NCI-H345 treated with DMSO at 0.1 percent for 48 hours (cell line): ENCODE data around the gene CDC34.

Experiments used
- DNase-seq: peaks from one replicate; lab custom pipeline; 2025; ENCODE audit not compliant: unreplicated experiment; lab: John Stamatoyannopoulos, UW

The CDC34 gene

DNA sequence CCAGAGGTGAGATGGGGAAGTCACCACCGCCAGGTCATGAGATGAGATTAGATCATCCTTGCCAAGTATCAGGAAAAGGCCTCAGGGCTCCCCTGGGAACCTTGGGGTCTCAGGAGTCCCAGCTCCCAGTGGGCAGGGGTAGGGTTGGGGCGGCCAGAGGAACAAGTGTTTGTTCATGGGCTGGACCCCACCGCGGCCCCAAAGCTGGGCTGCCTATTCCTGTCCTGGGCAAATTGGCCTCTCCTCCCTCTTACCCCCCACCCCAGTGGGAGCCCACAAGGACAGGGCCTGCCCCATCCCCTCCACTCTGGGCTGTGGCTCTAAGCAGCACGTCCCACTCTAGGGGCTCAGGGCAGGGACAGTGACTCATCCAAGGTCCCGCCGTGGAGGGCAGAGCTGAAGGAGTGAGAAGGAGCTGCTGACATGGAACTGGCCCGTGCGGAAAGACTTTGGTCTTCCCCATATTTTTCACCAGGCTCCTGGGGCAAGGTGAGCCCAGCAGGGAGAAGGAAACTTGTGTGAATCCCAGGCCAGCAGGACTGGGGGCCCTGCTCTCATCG is 54.1 kb downstream of the CDC34 start:
- DNase-seq: no peak

DNA sequence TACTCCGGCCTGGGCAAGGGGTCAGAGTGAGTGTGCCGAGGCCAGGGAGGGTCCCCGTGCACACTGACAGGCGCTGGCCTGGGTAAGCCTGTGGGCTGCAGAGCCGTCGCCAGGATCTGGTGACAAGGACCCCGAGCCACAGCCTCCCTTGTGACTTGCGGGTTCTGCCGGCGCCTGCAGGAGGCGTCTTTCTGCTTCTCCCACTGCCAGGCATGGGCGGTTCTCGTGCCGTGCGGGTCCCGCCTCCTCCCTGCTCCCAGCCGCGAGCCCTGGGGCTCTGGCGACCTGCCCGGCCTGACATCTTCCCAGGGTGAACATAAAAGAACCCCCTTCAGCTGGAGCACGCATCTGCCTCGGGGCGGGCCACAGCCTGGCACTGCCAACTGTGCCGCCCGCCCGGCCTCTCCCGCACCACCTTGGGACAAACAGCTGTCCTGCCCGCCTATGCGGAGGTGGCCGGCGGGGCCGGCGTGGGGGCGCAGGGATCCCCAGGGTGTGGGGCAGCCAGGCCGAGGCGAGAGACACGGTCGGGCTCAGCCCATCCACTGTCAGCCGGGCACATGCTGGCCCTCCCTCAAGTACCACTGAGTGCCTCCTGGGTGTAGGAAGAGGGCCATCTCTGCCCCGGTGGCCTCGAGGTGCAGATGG is 56.7 kb downstream of the CDC34 start:
- DNase-seq: peak; percentile 89

DNA sequence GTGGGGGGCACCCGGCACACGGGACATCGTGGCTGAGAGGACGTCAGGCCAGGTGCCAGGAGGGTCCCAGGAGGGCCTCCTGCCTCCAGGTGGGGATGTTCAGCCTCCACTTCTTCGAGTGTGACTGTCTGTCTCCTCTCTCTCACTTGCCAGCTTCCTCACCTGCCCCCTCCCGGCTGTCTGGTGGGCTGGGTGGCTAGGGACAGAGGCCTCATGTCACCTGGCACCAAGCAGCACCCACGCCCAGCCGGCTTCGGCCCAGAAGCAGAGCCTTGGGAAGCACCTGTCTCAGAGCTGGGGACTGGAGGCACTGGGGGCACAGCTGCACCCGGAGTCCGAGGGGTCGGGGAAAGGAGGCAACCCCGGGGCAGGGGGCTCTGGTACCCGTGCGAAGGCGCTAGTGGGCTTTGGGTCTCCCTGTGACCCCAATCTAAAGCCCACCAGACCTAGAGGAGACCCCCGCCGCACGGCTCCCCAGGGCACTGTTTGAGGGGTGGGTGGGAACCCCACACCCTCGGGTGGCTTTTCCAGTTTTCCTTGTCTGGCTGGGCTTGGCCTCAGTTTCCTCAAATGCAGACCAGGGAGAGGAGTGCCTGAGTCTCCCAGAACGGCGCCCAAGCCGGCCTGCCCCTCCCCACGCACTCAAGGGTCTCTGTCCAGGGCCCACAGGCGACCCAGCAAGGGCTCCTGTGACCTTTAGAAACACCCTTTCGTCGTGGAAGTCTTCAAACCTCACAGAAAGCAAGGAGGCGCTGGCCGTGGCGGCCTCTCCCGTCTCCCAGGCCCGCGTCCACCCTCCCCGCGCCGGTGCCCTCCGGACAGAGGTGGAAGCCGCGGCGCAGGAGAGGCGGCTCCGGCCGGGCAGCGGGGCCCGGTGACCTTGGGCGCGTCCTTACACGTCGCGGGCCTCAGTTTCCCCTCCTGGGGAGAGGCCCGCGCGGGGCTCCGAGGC is 57.5 kb downstream of the CDC34 start:
- DNase-seq: peak; percentile 85

DNA sequence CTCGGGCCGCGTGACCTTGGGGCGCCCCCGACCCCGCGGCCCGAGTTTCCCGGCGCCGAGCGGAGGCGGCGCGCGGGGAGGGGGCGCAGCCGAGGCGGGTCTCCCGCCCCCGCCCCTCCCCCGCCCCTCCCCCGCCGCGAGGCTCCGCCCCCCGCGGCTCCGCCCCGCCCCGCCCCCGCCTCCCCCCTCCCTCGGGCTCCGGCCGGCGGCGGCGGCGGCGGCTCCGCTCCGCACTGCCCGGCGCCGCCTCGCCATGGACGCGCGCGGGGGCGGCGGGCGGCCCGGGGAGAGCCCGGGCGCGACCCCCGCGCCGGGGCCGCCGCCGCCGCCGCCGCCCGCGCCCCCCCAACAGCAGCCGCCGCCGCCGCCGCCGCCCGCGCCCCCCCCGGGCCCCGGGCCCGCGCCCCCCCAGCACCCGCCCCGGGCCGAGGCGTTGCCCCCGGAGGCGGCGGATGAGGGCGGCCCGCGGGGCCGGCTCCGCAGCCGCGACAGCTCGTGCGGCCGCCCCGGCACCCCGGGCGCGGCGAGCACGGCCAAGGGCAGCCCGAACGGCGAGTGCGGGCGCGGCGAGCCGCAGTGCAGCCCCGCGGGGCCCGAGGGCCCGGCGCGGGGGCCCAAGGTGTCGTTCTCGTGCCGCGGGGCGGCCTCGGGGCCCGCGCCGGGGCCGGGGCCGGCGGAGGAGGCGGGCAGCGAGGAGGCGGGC is 58.3 kb downstream of the CDC34 start, which contains the start of gene HCN2:
TSS of gene HCN2 (plus strand) at position 189 of the 703 bp plus-strand sequence. CDS start at position 254, 65 bp downstream.
- no peak for DNase-seq

DNA sequence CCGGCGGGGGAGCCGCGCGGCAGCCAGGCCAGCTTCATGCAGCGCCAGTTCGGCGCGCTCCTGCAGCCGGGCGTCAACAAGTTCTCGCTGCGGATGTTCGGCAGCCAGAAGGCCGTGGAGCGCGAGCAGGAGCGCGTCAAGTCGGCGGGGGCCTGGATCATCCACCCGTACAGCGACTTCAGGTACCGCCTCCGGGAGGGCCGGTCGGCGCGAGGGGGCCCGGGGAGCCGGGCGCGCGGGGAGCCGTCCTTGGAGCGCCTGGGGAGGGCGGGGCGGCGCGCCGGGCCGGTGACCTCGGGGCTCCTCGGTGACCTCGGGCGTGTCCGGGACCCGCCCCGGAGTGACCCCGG is 58.8 kb downstream of the CDC34 start:
- DNase-seq: no peak

DNA sequence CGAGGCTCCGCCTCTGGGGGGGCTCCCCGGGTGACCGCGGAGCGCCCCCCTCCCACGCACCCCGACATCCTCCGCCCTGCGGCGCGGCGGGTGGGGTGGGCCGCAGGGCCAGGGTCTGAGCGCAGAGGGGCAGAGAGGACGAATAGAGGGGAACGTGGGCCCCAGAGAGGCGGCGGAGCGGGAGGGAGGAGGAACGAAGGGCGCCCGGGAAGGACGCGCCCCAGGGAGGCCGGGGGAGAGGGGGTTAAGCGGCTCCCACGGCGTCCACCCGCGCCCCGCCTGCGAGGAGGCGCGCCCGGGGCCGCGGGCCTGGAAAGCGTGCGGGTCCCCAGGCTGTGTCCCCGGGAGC is 59.2 kb downstream of the CDC34 start:
- DNase-seq: no peak

DNA sequence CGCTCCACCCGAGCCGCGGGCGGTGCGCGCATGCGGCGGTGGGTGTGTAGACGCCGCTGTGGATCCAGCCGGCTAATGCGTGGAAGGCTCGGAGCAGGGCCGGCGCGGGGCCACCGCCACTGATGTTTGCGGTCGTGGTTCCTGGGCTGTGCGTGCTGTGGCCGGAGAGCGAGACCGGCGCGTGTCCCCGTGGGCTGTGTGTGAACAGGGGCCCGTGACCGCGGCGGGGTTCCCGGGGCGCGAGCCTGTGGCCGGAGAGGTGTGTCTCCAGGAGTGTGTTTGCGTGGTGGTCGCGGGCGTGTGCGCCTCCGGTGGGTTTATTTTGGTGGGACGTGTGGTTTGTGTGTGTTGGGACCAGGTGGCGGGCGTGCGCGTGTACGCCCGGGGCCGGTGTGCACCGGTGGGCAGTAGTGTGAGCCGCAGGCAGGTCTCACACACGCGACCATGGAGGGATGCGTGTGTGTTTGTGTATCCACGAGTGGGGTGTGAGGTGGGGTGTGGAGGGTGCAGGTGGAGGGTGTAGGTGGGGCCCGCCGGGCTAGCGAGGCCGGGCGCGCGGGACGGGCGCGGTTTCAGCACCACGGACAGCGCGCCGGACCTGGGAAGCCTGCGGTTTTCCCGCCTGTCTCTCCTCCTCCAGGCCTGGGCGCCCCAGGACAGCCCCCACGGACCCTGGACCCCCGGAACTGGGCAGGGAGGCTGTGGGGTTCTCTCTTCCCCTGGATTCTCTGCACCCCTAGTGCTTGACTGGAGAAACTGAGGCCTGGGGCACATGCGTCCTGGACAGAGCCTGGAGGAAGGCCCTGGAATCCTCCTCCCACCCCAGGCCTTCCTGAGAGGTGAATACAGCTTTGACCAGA is 59.8 kb downstream of the CDC34 start:
- no peak for DNase-seq
